Ovary (tissue), 9 donors: Measurements from ENCODE around the gene CBX7. TPM values are rescaled to one million over a fixed set of nuclear protein-coding genes. Genes with fewer than 3 reads are reported as not detected.

Experiments
- DNase-seq, 5 donors: peaks; one replicate each; pipeline ENCODE4 v3.0.0-alpha.2; 2019 to 2020
- H3K27ac ChIP-seq, 2 donors: fragments of 200-600 bp; one replicate each; pipeline versions ENCODE4 v1.5.1 to v1.8.0; 2019 to 2022
- H3K27me3 ChIP-seq: fragments of 200-600 bp; one replicate; pipeline ENCODE4 v1.8.0; 2022
- H3K36me3 ChIP-seq: fragments of 200-600 bp; sonication (generic); one replicate; pipeline ENCODE4 v1.5.1; 2019
- H3K4me1 ChIP-seq: one replicate; pipeline ENCODE4 v1.8.1; 2013; ENCODE audit warnings: mild to moderate bottlenecking, moderate library complexity; ENCODE audit not compliant: insufficient read depth
- H3K4me3 ChIP-seq: fragments of 200-600 bp; sonication (generic); one replicate; pipeline ENCODE4 v1.5.1; 2017
- H3K9me3 ChIP-seq, 2 donors: fragments of 200-600 bp in 1 of 2; sonication (generic) in 1 of 2; one replicate each; pipeline versions ENCODE4 v1.5.1 to v1.8.1; 2013 to 2019; ENCODE audit warnings: mild to moderate bottlenecking in 1 of 2, moderate library complexity in 1 of 2
- EP300 ChIP-seq: sonication (generic); formaldehyde crosslinking; IDR thresholded peaks from one replicate; pipeline ENCODE4 v1.6.1; 2017; ENCODE audit warnings: antibody characterized with exemption
- POLR2A ChIP-seq: fragments of 450-650 bp; IDR thresholded peaks from one replicate; pipeline ENCODE4 v1.6.1; 2017; ENCODE audit warnings: antibody characterized with exemption, mild to moderate bottlenecking, moderate library complexity
- WGBS, 3 donors: extraction: QIAGEN DNeasy Blood & Tissue Kit in 1 of 3; methylation state at CpG; one replicate each; pipeline versions ENCODE4 v1.1.5 to v1.1.7; 2013 to 2017; 5-methylcytosine and 5-hydroxymethylcytosine counted together
- intact Hi-C, 4 donors: fragments of 100-400 bp; cut with DNase I; formaldehyde crosslinking; loops; one replicate each; pipeline versions ENCODE4 v1.11.0 to v1.15.1; 2022 to 2023
- polyA plus RNA-seq, 2 donors: library from polyadenylated mRNA; stranded (reverse); fragments of 200-250 nt in 1 of 2; fragments of 350-450 nt in 1 of 2; fragmentation: Illumina TruSeq in 1 of 2; extraction: RNeasy Lipid Tissue Mini Kit (QIAGEN cat#74804) in 1 of 2; gene quantifications; one replicate each; pipeline ENCODE4 v1.2.3, GENCODE V29; 2013 to 2014
- total RNA-seq, 7 donors: library from RNA; depleted of rRNA in 2 of 7; stranded (reverse); fragments of >200 nt in 2 of 7; fragmentation: NEBNext Ultra II Directional in 3 of 7; extraction: Animal tissue kit (Norgen Biotek cat#: 25700) in 3 of 7; gene quantifications; one replicate each; pipeline versions ENCODE4 v1.1.0 to v1.2.4, GENCODE V29; 2016 to 2023
- TF ChIP-seq, protein P1 (sequence below), 3 donors: fragments of 450-650 bp in 2 of 3; fragments of 200-600 bp in 1 of 3; IDR thresholded peaks; one replicate each; pipeline versions ENCODE4 v1.5.1 to v1.8.0; 2016 to 2022; ENCODE audit warnings: antibody characterized with exemption in 3 of 3, mild to moderate bottlenecking in 1 of 3
- donor health status: DM: no; HTN: no; CAD: no; lungs with moderate emphysema.
- donor health status: DM: no; HTN: no; CAD: no.
- donor health status: Bipolar disorder and iron deficiency.
- donor health status: DM: yes; HTN: yes; CAD: no.
- donor health status: DM: no; HTN: no; CAD: no.
- donor health status: DM: yes; HTN: yes; CAD: no.

CBX7 gene
- total and polyA plus RNA-seq, 9 donors: 40.7 to 107 (median 84.9) TPM

DNA sequence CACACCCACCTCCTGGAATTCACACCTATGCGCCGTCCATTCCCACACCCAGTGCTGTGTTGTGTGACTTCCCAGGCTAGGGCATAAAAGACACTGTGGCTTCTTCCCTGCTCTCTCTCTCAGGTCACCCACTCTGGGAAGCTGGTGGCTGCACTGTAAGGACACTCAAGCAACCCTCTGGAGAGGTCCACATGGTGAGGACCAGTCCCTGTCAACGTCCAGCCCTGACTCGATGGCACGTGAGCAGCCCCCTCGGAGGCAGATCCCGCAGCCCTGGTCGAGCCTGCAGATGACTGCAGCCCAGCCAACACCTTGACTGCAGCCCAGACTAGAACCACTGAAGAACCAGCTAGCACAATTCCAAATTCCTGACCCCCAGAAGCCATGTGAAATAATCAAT lies 16.2 kb downstream of the CBX7 start:
- H3K4me3 ChIP-seq: no peak overlapping the region
- H3K9me3 ChIP-seq: no peaks in the 10 kb centered on the region
- H3K36me3 ChIP-seq: no peaks in the 10 kb centered on the region
- no peaks in the 10 kb centered on the region for H3K27me3 ChIP-seq
- 91 to 92% (median 92%) methylated on average over 8 of the region's 8 CpGs for WGBS, 3 donors
- DNase-seq: no peak
- H3K27ac ChIP-seq: no peak overlapping the region
- TF ChIP-seq POLR2A (no peak), EP300 (no peak)
- TF ChIP-seq, protein P1, sequence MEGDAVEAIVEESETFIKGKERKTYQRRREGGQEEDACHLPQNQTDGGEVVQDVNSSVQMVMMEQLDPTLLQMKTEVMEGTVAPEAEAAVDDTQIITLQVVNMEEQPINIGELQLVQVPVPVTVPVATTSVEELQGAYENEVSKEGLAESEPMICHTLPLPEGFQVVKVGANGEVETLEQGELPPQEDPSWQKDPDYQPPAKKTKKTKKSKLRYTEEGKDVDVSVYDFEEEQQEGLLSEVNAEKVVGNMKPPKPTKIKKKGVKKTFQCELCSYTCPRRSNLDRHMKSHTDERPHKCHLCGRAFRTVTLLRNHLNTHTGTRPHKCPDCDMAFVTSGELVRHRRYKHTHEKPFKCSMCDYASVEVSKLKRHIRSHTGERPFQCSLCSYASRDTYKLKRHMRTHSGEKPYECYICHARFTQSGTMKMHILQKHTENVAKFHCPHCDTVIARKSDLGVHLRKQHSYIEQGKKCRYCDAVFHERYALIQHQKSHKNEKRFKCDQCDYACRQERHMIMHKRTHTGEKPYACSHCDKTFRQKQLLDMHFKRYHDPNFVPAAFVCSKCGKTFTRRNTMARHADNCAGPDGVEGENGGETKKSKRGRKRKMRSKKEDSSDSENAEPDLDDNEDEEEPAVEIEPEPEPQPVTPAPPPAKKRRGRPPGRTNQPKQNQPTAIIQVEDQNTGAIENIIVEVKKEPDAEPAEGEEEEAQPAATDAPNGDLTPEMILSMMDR (IDR thresholded peaks at IDR 0.05): no peak
- intact Hi-C loops: loop anchor here in 1 of 4 donors (10.0 kb wide), 1 partner anchor 122 kb away; the partner anchor contains the start of gene APOBEC3C
- peaks cover 6% of the 10 kb centered on the region for H3K4me1 ChIP-seq

DNA sequence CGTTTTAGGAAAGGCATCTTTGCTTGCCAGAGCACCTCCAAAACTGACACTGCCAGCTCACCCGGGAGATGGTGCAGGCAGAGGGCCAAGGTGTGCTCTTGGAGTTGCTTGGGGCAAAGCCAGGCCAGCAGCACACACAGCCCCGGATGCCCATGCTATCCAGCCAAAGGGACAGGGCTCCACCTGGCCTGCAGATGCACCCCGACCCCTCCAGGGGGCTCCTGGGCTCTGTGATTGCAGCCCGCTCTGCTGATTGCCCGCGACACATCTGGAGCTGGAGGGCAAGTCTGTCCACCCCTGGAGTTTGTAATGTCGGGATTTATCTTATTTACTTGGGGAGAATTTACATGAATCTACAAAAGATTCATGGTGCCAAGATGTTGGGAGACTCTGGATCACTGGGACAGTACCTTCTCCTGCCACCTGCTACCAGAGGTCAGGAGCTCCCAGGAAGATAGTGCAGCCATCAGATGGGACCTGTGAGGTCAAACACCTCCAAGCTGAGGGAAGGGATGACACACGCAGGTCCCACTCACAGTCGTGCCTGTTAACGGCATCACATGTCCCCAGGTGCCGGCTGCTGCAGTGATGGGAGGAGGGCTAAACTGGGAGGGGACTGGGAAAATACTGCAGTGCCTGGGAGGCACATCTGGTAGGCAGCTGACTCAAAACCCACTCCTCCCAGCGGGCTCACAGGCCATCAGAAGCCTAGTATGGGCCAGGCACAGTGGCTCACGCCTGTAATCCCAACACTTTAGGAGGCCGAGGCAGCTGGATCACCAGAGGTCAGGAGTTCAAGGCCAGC lies 17.2 kb downstream of the CBX7 start:
- TF ChIP-seq, protein P1 (IDR thresholded peaks at IDR 0.05): no peak
- TF ChIP-seq EP300: no peak
- Histone ChIP-seq H3K9me3 (no peaks in the 10 kb centered on the region), H3K36me3 (no peaks in the 10 kb centered on the region), H3K27ac (no peak overlapping the region), H3K4me1 (peaks cover 7% of the 10 kb centered on the region), H3K4me3 (no peak overlapping the region), H3K27me3 (no peaks in the 10 kb centered on the region)
- WGBS, 3 donors: 43 to 56% (median 51%) methylated on average over 14 to 15 of the region's 15 CpGs
- peak in 2 of 5 donors; percentile 51 to 63 for DNase-seq
- intact Hi-C loops: loop anchor here in 1 of 4 donors (10.0 kb wide), 1 partner anchor 120 kb away; the partner anchor contains the start of gene APOBEC3C

DNA sequence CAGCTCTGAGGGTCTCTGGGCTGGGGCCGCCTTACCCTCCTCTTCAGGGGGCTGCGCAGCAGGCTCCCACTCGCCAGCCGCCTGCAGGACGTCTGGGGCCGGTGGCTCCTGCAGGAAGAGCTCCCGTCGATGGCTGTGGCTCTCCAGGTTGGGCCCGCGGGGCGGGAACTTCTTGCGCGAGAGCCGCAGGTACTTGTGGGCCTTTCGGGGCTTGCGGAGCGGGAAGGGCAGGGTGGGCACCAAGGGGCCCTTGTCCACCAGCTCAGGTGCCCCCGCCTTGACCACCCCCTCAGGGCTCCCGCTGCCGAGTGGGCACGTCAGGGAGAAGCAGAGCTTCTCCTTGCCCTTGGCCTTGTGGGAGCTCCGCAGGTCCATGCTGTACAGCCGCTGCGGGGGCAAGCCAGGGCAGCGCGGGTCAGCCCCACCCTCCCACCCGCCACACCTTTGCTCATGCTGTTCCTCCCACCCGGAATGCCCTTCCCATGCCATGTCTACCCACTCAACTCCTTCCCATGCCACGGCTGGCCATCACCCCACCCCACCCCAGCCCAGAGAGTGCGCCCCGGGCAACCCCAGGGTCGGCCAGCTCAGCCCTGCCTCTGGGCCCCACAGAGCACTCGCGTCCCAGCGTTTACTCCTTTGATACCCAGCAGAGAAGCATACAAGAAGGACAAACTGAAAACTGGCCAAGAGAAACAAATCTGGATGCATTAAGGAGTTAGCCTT lies 18.0 kb downstream of the CBX7 start:
- Histone ChIP-seq H3K27me3 (no peaks in the 10 kb centered on the region), H3K9me3 (no peaks in the 10 kb centered on the region), H3K27ac (no peak overlapping the region), H3K4me3 (no peak overlapping the region), H3K4me1 (peaks cover 7% of the 10 kb centered on the region), H3K36me3 (no peaks in the 10 kb centered on the region)
- 88 to 89% (median 89%) methylated on average over 34 to 35 of the region's 35 CpGs for WGBS, 3 donors
- TF ChIP-seq POLR2A: no peak
- TF ChIP-seq, protein P1 (IDR thresholded peaks at IDR 0.05): no peak
- no peak for TF ChIP-seq EP300
- DNase-seq: no peak
- intact Hi-C loops: loop anchor here in 1 of 4 donors (10.0 kb wide), 1 partner anchor 120 kb away; the partner anchor contains the start of gene APOBEC3C

DNA sequence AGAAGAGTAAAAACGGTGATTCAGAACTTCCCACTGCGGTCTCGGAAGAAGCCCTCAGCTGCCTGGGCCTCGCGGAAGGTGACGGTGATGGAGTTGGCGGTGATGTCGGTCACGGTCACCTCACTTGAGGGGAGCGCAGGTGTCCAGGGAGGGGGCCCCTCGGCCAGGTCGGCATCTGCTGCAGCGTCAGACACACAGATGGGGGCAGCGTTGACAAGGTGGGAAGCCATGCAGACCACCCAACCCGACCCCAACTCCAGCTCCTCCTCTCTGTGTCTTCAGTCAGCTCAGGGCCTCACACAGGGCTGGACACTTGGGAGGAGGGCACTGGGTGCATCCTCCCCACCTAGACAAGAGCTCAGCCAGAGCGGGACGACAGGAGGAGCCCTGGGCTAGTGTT lies 18.6 kb downstream of the CBX7 start:
- no peaks in the 10 kb centered on the region for H3K9me3 ChIP-seq
- no peaks in the 10 kb centered on the region for H3K36me3 ChIP-seq
- 87 to 89% (median 87%) methylated on average over 17 of the region's 17 CpGs for WGBS, 3 donors
- H3K27ac ChIP-seq: no peak overlapping the region
- peaks cover 7% of the 10 kb centered on the region for H3K4me1 ChIP-seq
- H3K4me3 ChIP-seq: no peak overlapping the region
- no peaks in the 10 kb centered on the region for H3K27me3 ChIP-seq
- intact Hi-C loops: loop anchor here in 1 of 4 donors (10.0 kb wide), 1 partner anchor 119 kb away; the partner anchor contains the start of gene APOBEC3C
- no peak for DNase-seq
- TF ChIP-seq EP300 (no peak), POLR2A (no peak)
- TF ChIP-seq, protein P1 (IDR thresholded peaks at IDR 0.05): no peak
